CD4-positive, alpha-beta T cell treated with Interleukin-6 for 4 hours (primary cell): ENCODE data around the gene C3orf38.
"Not testable (repeated sequence)": the region's sequence is repeated elsewhere in the genome, so short reads cannot be mapped to it uniquely, and the experiment has no call there.

Experiments
- DNase-seq: peaks from one replicate; pipeline ENCODE4 v3.0.0-alpha.2; 2020; ENCODE audit warnings: mixed read lengths

Gene C3orf38

DNA sequence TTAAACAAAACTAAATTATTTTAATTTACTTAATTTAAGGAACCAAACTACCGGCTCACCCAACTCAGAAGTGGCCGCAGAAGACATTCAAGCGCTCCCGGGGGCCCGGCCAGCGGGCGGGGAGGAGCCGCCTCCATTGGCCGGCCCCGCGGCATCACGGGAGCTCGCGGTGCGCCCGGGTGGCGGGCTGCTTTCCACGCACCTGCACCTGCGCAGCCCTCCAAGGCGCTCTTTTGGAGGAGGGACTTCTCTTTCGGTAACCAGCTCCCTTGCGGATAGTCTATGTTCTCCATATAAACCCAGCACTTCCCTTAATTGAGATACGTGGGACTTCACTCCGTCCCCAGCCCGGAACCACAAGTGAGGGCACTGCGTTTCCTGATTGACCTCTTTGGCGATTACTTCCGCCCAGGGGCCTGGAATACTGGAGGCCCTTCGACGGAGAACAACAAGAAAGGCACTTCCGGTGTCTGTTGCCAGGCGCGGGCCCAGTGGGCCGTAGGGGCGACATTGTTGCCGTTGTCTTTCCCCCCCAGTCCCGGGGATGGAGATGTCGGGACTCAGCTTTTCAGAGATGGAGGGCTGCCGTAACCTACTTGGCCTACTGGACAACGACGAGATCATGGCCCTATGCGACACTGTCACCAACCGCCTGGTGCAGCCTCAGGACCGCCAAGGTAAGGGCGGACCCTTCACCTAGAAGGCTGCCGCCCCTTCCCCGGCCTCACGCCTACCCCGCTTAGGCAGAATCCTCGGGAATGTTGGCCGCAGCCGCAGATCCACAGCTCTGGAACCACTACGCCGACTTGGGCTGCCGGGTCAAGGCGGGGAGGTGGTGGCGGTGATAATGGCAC lies at the start of gene C3orf38:
Gene C3orf38, plus strand, starts transcription at position 451 of the 854 bp plus-strand sequence. Its CDS starts 94 bp downstream, at position 545.
- DNase-seq, result peak; percentile 79

DNA sequence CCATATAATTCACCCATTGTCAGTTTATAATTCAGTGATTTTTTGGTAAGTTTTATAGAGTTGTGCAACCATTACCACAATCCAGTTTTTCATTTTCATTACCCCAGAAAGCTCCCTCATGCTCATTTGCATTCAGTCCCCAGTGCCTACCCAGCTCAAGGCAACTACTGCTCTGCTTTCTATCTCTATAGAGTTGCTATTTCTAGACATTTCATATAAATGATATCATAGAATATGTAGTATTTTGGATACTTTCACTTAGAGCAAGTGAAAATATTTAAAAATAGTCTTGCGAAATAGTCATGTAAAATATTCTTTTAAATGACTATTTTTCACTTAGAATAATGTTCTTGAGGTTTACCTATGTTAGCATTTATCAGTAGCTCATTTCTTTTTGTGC lies 48.6 kb upstream of the C3orf38 start:
- no peak for DNase-seq

DNA sequence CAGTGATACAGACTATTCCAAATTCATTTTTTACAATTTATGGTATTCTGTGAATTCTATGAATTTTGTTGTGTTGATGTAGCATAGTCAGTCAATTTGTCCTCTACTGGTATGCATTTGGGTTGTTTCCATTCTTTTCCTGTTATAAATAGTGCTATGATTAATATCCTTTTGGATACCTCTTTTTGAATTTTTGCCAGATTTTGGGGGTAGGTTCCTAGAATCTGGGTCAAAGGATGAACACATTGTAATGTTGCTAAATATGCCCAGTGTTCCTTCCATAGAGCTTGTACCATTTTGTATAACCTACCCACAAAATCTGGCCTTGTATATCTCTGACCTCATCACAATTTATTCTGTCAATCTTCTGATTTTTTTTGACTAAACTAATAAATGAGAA lies 44.4 kb upstream of the C3orf38 start:
- DNase-seq, result no peak

DNA sequence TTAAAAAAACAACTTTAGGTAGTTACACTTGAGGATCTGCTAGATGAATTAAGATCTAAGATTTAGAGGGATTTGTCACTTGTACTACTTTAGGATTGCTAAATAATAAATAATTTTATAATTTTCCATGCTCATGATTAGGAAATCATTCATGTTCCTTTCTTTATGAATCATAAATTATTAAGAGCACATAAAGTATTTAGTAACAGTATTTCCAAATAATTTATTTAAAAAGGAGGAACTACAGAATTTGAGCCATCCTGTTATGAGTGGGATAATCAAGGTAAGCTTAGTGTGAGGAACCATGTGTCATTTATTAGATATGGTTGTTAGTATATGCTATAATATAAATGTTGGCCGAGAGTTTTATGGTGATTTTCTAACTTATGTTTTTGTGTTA lies 37.5 kb upstream of the C3orf38 start:
- no peak for DNase-seq

DNA sequence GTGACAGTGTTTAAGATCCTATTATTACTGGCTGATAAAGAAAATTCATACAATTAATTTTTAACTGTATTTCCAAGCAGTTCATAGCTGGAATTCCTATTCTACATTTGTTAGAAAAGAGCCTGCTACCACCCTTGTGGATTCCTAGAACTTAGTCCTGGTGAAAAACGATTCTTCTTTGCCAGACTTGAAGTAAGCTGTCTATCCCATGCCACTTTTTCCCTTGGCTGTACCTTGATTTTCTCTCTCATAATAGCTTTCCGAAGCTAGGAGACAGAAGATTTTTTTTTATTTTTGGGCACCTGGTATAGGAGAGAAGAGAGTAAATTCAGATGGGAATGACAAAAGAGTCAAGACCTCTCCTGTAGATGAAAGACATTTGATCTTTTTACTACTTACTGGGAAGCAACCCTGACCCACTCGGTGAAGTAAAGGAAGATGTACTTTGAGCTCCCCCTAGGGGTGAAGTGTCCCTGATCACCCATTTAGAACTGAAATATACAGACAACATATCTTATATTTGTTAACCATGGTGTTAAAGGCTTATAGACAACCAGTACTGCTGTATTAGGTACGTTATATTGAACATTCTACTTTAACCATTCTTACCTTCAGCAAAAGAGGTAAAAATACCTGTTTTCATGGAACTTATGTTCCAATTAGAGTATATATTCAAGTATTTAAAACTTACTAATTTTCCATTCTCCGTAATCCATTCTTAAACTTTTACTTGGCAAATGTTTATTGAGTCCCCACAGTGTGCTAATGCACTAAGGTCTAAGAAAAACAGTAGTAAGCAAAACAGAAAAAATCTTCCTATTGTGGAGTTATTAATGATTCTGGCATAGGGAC lies 36.2 kb upstream of the C3orf38 start:
- DNase-seq, result peak; percentile 76

DNA sequence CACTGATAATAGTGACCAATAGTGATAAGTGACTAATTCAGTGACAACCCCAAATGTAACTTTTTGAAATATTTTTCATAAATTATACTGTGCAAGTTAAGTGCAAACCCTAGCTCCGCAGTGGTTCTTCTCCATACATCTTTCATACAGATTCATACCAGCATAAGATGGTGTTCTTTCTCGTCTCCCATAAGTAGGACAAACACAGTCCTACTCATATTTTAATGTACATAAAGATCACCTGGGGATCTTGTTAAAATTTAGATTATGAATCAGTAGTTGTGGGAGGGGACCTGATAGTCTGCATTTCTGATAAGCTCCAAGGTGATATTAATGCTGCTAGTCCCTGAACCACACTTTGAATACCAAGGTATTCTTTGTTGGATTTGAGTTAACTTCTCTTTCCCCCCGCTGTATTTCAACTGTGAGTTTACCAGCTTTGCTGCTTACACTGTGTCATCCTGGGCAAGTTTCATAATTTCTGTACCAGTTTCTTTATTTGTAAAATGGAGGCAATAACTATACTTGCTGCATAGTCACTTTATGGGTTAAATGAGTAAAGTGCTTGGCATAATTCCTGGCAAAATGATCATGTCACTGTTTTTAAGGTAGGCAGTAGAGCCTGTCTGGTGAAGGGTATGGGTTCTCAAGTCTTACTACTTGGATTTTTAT lies 34.7 kb upstream of the C3orf38 start:
- no peak for DNase-seq

DNA sequence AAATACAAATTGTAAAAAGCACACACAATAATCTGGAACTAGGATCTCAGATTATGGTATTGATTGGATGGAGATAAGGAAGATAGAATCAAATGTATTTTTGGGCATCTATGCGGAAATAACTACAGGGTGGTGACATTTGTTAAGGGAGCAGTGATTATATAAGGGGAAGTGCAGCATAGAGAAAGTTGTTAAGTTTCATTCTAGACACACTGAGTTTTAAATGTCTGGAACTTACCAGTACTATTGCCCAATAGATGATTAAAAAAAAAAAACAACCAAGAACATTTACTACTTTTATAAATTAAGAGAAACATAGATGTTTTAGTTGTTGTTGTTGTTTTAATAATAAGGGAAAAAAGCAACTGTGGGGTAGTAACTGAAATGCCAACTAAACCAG lies 32.1 kb upstream of the C3orf38 start:
- no peak for DNase-seq

DNA sequence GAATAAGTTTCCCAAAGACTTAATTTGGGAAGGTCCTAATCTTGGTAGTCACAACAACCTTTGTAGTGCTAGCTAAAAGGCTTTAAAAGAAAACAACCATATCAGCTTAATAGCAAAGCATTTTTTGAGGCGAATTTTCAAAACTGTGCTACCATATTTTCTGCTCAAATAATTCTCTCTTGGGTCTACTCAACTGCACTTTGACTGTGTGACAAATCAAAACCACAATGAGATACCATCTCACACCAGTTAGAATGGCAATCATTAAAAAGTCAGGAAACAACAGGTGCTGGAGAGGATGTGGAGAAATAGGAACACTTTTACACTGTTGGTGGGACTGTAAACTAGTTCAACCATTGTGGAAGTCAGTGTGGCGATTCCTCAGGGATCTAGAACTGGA lies 31.2 kb upstream of the C3orf38 start:
- DNase-seq, result not testable (repeated sequence)

DNA sequence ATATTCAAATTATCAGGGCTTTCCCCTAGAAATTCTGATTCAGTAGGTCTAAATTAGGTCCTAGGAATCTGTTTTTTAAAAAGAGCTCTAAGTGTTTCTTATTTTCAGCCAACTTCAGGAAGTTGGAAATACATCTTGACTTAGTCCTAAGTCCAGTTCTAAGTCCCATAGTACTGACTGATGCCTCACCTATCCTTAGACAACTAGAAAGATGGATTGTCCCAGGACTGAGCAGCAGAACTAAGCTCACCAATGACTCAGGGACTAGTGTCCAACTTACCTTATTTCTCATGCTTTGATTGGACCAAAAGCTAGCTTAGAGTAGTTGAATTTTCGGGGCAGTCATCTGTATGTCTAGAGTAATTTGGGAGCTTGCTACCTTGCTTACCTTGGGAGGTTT lies 26.2 kb upstream of the C3orf38 start:
- DNase-seq, result no peak

DNA sequence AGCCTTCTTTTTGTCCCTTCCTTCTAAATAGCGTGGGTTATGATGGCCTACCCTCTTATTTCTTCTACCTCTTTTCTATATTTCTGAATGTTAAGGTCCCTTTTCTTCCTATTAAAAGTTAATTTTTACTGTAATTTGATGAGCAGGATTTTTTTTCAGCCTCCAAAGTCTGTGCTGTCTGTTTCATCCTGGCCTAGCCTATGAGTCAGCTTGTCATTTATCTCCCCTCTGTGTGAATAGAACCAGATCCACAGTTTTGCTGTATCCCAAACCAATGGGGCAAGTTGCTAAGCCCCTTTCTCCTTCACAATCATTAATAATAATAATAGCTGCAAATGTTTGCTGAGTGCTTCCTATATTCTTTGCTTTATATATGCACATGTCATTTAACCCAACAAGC lies 18.1 kb upstream of the C3orf38 start:
- DNase-seq, result no peak

DNA sequence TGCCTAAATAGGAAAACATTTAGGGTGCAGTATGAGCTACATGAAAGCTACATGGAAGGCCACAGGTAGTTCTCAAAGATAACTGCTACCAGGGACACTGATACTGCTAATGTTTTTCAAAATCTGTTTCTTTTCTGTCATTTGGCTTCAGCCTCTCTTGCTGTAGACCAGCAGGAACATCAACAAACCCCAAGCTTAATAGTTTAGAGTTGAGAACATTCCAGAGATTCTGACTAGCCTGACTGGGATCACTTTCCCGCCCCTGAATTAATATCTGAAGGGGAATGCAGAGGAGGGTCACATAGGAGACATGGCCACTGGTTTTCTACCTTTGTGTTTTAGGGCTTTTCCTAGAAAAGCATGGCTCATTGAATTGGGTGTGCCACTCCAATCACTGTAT lies 16.9 kb upstream of the C3orf38 start:
- no peak for DNase-seq

DNA sequence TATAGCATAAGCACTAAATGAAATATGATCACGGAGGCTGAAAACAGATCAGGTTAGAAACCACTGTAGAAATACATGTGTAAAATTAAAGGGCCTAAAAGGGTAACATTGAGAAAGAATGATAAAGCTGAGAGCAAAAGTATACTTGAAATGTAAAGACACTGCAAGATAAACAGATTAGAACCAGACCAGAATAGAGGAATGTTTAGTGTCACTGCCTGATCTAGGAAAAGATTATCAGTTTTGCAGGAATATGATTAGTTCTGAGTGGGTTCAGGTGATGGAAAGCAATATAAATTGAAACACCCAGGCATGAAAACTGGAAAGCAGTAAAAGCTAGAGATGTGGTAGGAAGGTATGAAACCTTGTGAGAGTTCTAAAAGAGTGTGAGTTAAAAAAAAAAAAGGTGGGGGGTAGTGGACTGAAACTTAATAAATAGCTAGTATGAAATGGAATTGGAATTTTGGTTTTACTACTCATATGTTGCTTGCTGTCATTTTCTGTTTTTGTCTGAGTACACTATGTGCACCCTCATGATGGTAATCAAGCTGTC lies 16.0 kb upstream of the C3orf38 start:
- no peak for DNase-seq

DNA sequence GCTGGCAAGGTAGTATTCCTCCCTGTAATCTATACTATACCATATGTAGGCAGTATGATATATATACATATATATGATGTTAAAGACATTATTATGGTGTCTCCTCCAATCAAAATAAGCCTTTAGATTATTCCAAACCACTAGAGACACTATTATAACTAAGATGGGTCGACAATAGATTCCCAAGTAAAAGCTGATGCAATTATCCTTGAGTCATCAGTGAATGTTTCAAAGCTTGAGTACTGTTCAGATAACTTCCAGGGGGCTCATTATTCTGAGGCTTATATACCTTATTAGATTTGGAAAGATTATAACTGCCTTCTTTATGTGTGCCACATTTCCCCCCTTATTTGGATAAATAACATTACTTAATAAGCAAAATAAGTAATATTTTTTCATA lies 11.9 kb upstream of the C3orf38 start:
- no peak for DNase-seq

DNA sequence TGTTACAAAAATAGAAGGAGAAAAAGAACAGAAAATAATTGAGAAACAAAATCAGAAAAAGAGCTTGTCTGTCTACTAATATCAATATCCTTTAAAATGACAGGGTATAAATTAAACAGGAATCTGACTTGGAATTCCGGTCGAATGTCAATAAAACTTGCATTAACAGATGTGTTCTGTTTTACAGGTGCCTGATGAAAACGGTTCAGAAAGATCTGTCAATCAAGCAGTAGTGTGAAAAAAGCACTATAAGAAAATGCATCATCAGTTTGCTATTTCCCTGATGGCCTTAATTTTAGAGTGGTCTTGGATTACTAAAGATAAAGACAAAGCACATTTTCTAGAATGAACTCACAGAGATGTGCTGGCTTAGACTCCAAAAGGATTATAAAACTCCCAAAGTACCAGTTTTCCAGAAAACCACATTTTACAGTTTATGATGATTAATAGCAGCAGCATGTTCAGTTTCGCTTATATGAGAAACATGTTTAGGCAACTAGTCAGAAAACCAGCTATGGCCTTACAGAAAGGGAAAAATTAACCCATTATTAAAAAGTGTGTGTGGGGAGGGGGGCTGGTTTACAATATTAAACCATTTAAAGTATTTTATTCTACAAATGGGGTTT lies 8.2 kb upstream of the C3orf38 start:
- DNase-seq, result no peak

DNA sequence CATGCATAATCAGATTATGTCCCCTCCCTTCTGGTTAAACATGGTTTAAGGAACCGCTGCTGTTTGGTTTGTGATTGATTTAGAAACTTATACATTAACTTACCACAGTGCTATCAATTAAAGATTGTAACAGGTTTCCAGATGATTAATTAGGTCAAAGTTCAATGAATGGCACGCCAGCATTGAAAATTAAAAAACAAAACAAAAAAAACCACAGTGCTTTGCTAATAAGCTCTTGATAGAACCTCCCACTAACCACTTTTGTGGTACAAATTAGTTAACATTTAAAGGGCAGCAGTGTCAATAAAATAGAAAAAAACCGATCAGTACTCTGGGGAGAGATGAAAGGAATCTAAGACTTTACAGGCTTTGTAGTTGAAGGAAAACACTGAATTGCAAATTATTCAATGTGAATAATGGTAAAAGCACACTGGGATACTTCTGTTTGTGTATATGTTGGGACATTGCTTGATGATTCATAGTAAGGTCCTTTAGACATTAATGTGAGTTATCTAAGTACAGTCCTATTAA lies 7.6 kb upstream of the C3orf38 start:
- DNase-seq, result no peak

DNA sequence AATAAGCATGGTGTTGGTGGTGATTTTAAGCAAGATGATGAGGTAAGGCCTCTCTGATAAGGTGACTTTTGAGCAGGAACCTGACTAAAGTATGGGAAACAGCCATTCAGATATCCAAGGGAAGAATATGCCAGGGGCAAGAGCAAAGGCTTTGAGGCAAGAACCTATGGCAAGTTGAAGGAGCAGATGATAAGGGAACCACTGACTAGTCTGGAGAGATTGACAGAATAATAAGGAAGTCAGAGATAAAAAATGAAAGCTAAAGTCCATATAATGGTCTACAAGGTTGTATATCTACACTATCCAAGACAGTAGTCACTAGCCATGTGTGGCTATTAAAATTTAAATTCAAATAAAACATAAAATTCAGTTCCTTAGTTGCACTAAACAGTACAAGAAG lies 2.5 kb upstream of the C3orf38 start:
- DNase-seq, result no peak

DNA sequence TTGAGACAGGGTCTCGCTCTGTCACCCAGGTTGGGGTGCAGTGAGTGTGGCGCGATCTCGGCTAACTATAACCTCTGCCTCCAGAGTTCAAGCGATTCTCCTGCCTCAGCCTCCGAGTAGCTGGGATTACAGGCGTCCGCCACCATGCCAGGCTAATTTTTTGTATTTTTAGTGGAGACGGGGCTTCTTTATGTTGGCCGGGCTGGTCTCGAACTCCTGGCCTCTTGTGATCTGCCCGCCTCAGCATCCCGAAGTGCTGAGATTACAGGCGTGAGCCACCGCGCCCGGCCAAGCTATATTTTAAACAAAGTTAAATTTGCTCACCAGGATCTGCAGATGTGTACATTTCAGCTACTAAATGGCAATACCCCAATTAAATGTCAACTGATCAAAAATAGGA lies 1.1 kb upstream of the C3orf38 start:
- DNase-seq, result no peak

DNA sequence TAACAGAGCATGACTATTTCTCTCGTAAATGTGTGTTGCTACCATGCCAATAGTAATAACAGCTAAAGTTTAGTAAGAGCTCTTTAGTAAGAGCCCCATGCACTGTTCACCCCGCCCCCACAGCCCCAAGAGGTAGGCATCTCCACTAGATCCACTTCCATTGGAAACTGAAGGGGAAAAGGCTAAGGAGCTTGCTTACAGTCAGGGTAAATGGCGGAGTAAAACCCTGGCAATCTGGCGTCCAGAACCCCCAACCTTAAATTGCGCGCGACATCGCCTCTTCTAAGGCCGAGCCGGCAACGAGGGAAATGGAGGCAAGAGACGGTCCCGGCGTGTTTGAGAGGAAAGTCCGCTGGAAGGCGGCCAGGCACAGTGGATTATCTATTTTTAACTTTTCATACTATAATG lies 654 bp upstream of the C3orf38 start:
- DNase-seq, result peak; percentile 25

DNA sequence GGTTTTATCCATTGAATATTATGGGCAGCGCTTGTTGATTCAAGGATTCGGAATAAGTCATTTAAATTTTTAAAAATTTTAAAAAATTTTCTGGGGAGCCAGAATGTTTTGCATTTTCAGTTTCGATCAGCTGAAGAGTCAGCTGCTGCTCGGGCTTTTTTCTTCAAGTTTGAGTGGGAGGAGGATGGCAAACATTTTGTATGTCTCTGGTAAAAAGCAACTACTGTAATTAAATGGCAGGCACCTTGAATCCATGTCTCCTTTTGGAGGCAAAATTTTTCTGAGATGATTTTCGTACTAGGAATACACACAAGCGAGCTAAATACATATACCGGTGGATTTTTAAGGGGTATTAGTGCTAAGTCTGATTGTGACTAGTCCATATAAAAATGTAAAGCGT lies 612 bp downstream of the C3orf38 start:
- no peak for DNase-seq

DNA sequence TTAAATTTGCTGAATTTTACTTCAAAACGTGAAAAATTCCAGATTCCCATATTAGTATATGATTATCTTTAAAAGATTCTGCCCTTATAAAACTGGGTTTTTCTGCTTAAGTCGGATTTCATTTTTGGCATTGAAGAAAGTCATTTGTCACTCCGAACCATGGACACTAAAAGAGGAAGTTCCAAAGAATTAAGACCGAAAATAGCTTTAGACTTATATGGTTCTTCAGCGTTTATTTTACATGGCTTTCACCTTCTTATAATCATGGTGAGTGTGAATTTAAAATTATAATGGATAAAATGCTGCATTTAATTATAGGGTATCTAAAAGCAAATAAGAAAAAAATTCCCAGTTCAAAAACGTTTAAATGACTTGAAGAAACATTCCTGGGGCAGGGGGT lies 1.0 kb downstream of the C3orf38 start:
- no peak for DNase-seq

DNA sequence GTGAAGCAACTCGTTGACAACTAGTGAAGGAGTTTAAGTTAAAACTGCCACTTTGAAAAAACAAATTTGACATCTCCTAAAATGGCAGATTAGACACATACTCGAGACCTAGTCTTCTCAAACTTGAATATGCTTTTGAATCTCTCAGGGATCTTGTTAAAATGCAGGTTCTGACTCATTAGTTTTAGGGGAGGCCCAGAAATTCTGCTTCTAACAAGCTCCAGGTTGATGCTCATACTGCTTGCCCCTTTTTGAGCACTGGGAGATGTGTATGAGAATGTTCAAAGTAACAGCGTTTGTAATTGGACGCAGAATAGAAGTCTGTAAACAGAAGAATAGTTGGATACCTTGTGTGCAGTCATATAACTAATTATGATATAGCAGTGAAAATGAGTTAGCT lies 1.6 kb downstream of the C3orf38 start:
- no peak for DNase-seq

DNA sequence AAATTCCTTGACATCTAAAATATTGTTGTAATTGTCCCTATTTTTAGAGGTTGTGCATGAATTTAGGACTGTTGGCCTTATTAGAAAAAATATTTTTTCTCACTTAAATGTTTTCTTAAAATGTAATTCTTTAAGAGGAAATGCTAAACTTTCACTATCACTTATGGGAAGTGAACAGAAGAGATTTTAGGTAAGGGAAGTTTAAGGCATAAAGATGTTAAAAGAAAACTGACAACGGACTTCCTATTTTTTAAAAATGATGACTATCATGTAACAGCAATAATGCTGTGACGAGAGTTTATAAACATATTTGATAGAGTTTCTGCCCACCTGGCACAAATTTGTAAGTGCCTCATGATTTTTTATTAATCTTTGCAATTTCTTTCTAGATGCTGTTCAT lies 3.1 kb downstream of the C3orf38 start:
- no peak for DNase-seq
